HepG2 (cell line): Measurements from ENCODE around the gene CCDC61. TPM values are rescaled to one million over a fixed set of nuclear protein-coding genes. Genes with fewer than 3 reads are reported as not detected.

Source experiments
- ARNTL ChIP-seq: sonication (generic); formaldehyde crosslinking; IDR thresholded peaks from 2 replicates; pipeline ENCODE4 v1.4.0; 2020; ENCODE audit warnings: mild to moderate bottlenecking, missing genetic modification reagents
- DRAP1 ChIP-seq: IDR thresholded peaks from 2 replicates; pipeline ENCODE4 v1.6.1; 2016; ENCODE audit warnings: missing genetic modification reagents, missing compliant biosample characterization
- GLI4 ChIP-seq: sonication (generic); formaldehyde crosslinking; IDR thresholded peaks from 2 replicates; pipeline ENCODE4 v1.5.1; 2020; ENCODE audit warnings: missing genetic modification reagents, mild to moderate bottlenecking, moderate library complexity, borderline replicate concordance
- NFE2L1 ChIP-seq: sonication (generic); formaldehyde crosslinking; IDR thresholded peaks from 2 replicates; pipeline ENCODE4 v1.4.0; 2020; ENCODE audit warnings: missing genetic modification reagents, mild to moderate bottlenecking, borderline replicate concordance
- NR2F1 ChIP-seq, 2 experiments: fragments of 450-650 bp in 1 of 2; formaldehyde crosslinking in 1 of 2; IDR thresholded peaks; 2 replicates each; pipeline versions ENCODE4 v1.5.0 to v1.6.1; 2016 to 2020; ENCODE audit warnings: mild to moderate bottlenecking in 1 of 2, missing compliant biosample characterization in 1 of 2, missing genetic modification reagents in 1 of 2, moderate library complexity in 1 of 2
- NRL ChIP-seq: sonication (generic); formaldehyde crosslinking; IDR thresholded peaks from 2 replicates; pipeline ENCODE4 v1.5.0; 2020; ENCODE audit warnings: missing genetic modification reagents, mild to moderate bottlenecking, moderate library complexity, borderline replicate concordance
- PATZ1 ChIP-seq: sonication (generic); formaldehyde crosslinking; IDR thresholded peaks from 2 replicates; pipeline ENCODE4 v1.4.0; 2020; ENCODE audit warnings: missing genetic modification reagents
- PLSCR1 ChIP-seq: sonication (generic); formaldehyde crosslinking; IDR thresholded peaks from 2 replicates; pipeline ENCODE4 v1.5.0; 2020; ENCODE audit warnings: missing genetic modification reagents, mild to moderate bottlenecking, borderline replicate concordance
- SP2 ChIP-seq: sonication (generic); formaldehyde crosslinking; IDR thresholded peaks from 2 replicates; pipeline ENCODE4 v1.5.1; 2020; ENCODE audit warnings: mild to moderate bottlenecking, missing genetic modification reagents
- SRSF4 ChIP-seq: fragments of 200-400 bp; formaldehyde crosslinking; IDR thresholded peaks from one replicate; pipeline ENCODE4 v1.6.1; 2018; ENCODE audit warnings: mild to moderate bottlenecking, low read depth, low read length, moderate library complexity; ENCODE audit not compliant: poor library complexity, severe bottlenecking
- YEATS4 ChIP-seq: sonication (generic); formaldehyde crosslinking; IDR thresholded peaks from 2 replicates; pipeline ENCODE4 v1.4.0; 2020; ENCODE audit warnings: missing genetic modification reagents, borderline replicate concordance
- ZBTB26 ChIP-seq: IDR thresholded peaks from 2 replicates; pipeline ENCODE4 v1.6.1; 2016; ENCODE audit warnings: missing compliant biosample characterization, missing genetic modification reagents, borderline replicate concordance
- ZNF136 ChIP-seq: sonication (generic); formaldehyde crosslinking; IDR thresholded peaks from 2 replicates; pipeline ENCODE4 v1.8.1; 2022; ENCODE audit warnings: low read depth, mild to moderate bottlenecking, moderate library complexity, missing genetic modification reagents
- ZNF350 ChIP-seq: sonication (generic); formaldehyde crosslinking; IDR thresholded peaks from 2 replicates; pipeline ENCODE4 v1.4.0; 2020; ENCODE audit warnings: mild to moderate bottlenecking, low read depth, missing genetic modification reagents, borderline replicate concordance
- ZNF446 ChIP-seq: sonication (generic); formaldehyde crosslinking; IDR thresholded peaks from 2 replicates; pipeline ENCODE4 v1.5.0; 2020; ENCODE audit warnings: mild to moderate bottlenecking, missing genetic modification reagents
- ZNF512B ChIP-seq: sonication (generic); formaldehyde crosslinking; IDR thresholded peaks from 2 replicates; pipeline ENCODE4 v1.5.1; 2020; ENCODE audit warnings: missing genetic modification reagents, mild to moderate bottlenecking, borderline replicate concordance
- ZSCAN31 ChIP-seq: sonication (generic); formaldehyde crosslinking; IDR thresholded peaks from 2 replicates; pipeline ENCODE4 v1.5.0; 2020; ENCODE audit warnings: low read depth, mild to moderate bottlenecking, missing genetic modification reagents
- polyA plus RNA-seq, 8 experiments: library from polyadenylated mRNA; depleted of rRNA in 3 of 8; stranded (reverse) in 7 of 8; unstranded in 1 of 8; fragments of >200 nt; fragmentation: Illumina TruSeq in 4 of 8; extraction: Trizol in 4 of 8; gene quantifications; 2 replicates each; pipeline versions ENCODE4 v1.2.1 to v1.2.3, GENCODE V29; 2011 to 2016; ENCODE audit warnings: low read depth in 4 of 8, missing spikeins in 1 of 8, mixed read lengths in 1 of 8; ENCODE audit not compliant: insufficient read depth in 1 of 8
- total RNA-seq, 5 experiments: library from RNA; depleted of rRNA; stranded (reverse); fragments of >200 nt; fragmentation: Illumina TruSeq; extraction: Trizol; gene quantifications; 2 replicates each; pipeline ENCODE4 v1.2.3, GENCODE V29; 2016; ENCODE audit warnings: low read depth in 1 of 5
- TF ChIP-seq, protein P1 (sequence below): sonication (generic); formaldehyde crosslinking; IDR thresholded peaks from 2 replicates; pipeline ENCODE4 v1.4.0; 2020; ENCODE audit warnings: missing genetic modification reagents, low read depth, mild to moderate bottlenecking, borderline replicate concordance

CCDC61 gene
- total and polyA plus RNA-seq, 2 of the 13 experiments (the other 11 are each of a cell fraction or from before 2014, with no cell fraction given) = 4.2 to 4.9 TPM

GRCh38 chr19:45994998-45995714 lies at the start of gene CCDC61 (continued):
- TF ChIP-seq, protein P1, sequence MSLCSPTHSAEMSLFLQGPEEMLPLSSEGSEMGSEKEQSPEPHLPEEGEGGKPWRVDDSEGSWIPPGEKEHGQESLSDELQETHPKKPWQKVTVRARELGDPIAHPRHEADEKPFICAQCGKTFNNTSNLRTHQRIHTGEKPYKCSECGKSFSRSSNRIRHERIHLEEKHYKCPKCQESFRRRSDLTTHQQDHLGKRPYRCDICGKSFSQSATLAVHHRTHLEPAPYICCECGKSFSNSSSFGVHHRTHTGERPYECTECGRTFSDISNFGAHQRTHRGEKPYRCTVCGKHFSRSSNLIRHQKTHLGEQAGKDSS = no peak
- TF ChIP-seq PLSCR1 (CRISPR knock-in tag) (no peak), DRAP1 (CRISPR knock-in tag) (peak; percentile 53), NR2F1 (CRISPR knock-in tag; IDR thresholded peaks at IDR 0.05) (no peak), GLI4 (no peak), NRL (CRISPR knock-in tag) (no peak; the same call in 1 of the 2 replicates), ZNF512B (CRISPR knock-in tag) (no peak), ZNF446 (CRISPR knock-in tag) (no peak), ZNF136 (no peak), NFE2L1 (CRISPR knock-in tag) (no peak), SP2 (CRISPR knock-in tag) (peak; percentile 97), ARNTL (CRISPR knock-in tag) (peak; percentile 65; the same call in 1 of the 2 replicates), ZNF350 (CRISPR knock-in tag) (peak; percentile 48; the same call in 1 of the 2 replicates), PATZ1 (CRISPR knock-in tag) (peak; percentile 78), ZSCAN31 (CRISPR knock-in tag) (no peak), ZBTB26 (CRISPR knock-in tag) (no peak), YEATS4 (peak; percentile 69), SRSF4 (no peak)
